ENCODE data around the gene GCH1.
"Not testable (repeated sequence)": the region's sequence is repeated elsewhere in the genome, so short reads cannot be mapped to it uniquely, and the experiment has no call there.

The GCH1 gene, protein sequence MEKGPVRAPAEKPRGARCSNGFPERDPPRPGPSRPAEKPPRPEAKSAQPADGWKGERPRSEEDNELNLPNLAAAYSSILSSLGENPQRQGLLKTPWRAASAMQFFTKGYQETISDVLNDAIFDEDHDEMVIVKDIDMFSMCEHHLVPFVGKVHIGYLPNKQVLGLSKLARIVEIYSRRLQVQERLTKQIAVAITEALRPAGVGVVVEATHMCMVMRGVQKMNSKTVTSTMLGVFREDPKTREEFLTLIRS

GRCh38 chr14:54902521-54903420 is at the start of gene GCH1:
TSS of gene GCH1 (minus strand) at chr14:54902826. CDS start at chr14:54902663, 163 bp downstream.
- DNase-seq: peak in 1 of 2 donors; percentile 30

- DNase-seq: no peak
Measured at GRCh38 chr14:54947230-54947629, 44.6 kb upstream of the GCH1 start.

- DNase-seq: no peak
Measured at GRCh38 chr14:54946500-54946899, 43.9 kb upstream of the GCH1 start.

GRCh38 chr14:54944737-54945391 is 42.2 kb upstream of the GCH1 start:
- no peak for DNase-seq

DNA sequence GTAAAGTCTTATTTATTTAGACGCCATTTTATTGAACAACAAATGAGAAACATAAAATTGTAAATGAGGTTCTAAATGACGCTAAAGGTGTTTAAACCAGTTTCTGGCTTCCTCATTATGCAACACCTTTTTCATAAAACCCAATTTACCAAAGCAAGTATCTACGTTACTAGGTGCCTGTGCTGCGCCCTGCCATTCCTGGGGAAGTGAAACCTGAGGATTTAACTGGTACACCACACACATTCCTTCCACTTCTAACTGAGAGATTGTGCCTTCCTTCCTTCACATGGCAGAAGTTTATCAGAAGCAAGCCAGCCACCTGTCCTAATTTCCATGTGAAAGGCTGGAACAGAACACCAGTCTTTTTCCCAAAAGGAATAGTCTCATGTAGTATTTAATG is 40.3 kb upstream of the GCH1 start:
- DNase-seq: no peak

DNA sequence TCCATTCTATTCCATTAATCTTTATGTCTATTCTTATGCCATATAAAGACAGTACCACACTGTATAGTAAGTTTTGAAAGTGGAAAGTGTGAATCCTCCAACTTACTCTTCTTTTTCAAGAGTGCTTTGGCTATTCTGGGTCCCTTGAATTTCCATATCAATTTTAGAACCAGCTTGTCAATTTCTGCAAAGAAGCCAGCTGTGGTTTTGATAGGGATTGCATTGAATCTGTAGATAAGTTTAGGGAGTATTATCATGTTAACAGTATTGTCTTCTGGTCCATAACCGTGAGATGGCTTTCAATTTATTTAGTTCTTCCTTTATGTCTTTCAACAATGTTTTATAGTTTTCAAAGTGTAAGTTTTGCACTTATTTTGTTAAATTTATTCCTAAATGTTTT is 34.2 kb upstream of the GCH1 start:
- DNase-seq: no peak

DNA sequence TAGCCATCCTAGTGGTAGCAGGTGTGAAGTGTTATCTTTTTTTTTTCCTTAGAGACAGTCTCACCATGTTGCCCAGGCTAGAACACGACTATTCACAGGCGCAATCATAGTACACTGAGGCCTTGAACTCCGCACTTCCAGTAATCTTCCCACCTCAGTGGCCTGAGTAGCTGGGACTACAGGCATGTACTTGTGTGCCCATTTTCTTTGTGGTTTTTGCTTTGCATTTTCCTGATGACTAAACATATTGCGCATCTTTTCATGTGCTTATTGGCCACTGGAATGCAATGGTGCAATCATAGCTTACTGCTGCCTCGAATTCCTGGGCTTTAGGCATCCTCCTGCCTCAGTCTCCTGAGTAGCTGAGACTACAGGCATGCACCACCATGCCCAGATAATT is 33.3 kb upstream of the GCH1 start:
- no peak for DNase-seq

DNA sequence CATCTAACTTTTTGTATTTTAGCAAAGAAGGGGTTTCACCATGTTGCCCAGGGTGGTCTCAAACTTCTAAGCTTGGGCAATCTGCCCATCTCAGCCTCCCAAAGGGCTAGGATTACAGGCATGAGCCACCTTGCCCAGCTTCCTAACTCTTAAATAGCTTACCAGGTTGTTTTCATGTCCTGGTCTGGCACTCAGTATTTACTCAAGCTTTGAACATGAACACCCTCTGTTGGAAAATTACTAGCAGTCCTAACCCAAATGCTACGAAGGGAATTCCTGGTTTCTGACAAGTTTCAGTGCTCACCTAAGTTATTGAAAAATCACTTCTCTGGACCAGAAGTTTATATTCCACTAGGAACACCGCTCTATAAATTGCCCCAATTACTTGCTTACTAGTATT is 32.5 kb upstream of the GCH1 start:
- no peak for DNase-seq

DNA sequence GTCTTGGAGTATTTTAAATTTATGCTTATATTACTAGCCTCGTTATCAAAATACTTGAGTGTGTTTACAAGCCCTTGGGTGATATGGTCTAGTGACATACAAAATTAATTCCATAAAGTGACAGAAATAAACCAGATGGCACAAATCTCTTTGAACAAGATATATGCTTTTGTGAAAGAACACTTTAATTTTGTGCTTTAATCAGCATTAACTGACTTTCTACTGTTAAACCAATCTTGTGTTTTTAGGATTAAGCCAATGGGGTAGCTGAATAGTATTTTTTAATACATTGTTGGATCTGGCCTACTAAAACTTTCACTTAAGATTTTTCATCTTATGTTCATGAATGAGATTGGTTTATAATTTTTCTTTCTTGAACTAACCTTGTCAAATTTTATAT is 30.4 kb upstream of the GCH1 start:
- no peak for DNase-seq

DNA sequence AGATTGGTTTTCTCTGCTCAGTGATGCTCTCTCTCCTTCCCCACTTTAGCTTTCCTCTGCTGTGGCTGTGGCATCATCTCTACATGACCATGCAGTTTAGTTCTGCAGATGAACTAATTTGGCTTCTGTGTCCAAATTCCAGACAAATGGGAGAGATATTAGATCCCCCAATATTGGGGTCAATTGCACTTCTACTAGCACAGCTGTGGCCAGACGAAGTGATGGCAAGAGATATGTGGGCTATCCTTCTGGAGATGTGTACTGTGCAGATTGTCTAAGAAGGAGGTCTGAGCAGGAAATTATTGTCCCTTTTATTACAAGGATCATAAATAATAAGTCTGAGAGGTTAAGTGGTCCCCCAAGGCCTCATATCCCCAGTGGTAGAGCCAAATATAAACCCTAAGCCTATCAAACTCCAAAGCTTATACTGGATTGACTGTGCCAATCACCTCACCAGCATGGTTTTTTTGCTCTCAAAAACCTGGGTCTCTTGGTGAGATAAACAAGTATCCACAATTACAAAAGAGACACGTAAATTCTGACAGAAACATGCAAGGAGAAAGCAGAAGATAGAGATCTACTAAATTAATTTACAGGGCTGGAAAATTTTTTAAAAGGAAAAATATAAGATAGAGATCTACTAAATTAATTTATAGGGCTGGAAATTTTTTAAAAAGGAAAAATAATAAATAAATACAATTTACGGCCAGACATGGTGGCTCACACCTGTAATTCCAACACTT is 29.1 kb upstream of the GCH1 start:
- no peak for DNase-seq

DNA sequence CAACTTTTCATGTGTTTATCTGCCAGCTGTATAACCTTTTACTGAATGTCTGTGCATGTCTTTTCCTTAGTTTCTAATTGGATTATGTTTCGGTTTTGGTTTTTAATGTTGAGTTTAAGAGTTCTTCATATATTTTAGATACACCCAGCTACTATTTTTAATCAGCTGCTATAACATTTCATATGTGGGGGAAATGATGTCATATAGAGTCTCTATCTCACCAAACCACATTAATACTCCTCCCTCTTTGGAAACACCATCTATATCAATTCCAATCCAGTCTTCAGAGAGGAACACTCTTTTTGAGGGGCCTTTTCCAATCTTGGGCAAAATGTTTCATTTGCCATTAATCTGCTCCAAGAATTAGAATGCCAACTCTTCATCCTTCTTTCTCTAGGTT is 28.5 kb upstream of the GCH1 start:
- DNase-seq: no peak

DNA sequence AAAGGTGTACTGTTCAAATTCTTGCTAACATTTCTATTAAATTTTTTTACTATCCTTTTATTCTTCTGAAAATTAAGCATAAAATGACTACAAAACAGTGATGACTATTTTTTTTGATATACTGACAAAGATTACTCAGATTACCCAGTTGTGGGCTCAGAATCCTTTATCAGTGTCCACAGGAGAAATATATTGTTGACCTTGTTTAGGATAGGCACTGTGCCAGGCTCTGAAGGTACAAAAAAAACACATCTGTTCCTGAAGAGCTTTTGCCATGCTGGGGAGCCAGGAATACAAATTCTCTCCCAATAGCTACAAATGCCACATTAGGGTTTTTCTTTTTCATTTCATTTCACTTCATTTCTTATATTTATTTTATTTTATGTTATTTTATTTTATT is 26.9 kb upstream of the GCH1 start:
- no peak for DNase-seq

DNA sequence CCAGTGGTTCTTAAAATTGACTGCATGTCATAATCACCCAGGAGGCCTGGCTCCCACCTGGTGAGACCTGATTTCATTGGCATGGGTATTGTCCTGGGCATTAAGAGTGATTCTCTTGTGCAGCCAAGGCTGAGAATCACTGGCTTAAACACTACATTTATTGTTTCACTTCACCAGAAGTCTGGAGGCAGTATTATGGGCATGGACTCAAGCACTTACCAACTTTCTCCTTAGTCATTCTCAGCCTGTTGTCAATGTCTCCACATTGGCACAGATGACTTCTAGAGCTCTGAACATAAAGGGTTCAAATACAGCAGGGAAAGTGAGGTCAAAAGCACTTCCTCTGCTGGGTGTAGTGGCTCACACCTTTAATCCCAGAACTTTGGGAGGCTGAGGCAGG is 25.6 kb upstream of the GCH1 start:
- no peak for DNase-seq

DNA sequence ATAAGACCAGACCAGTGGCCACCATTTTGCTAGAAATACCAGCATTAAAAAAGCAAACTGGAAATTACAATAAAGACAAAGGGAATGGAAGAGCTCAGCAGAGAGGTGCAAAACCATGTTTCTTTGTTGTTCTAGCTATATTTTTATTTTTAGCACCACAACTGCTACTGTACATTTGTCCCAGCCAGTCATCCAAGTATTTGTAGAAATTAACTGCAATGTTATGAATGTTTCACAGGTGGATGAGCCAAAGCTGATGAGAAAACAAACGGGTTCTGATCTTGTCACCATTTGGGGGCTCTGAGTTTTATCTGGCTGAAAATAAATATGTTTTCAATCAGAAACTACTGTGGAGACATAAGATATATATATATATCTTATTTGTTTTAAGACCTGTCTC is 24.9 kb upstream of the GCH1 start:
- no peak for DNase-seq

DNA sequence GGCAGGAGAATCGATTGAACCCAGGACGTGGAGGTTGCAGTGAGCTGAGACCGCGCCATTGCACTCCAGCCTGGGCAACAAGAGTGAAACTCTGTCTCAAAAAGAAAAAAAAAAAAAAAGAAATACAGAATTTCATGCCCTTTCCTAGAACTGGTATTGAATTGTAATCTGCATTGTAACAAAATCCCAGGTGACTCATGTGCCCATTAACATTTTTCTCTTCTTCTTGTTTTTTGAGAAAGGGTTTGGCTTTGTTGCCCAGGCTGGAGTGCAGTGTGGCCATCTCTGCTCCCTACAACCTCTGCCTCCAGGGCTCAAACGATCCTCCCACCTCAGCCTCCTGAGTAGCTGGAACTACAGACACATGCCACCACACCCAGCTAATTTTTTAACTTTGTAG is 23.9 kb upstream of the GCH1 start:
- DNase-seq: not testable (repeated sequence)

DNA sequence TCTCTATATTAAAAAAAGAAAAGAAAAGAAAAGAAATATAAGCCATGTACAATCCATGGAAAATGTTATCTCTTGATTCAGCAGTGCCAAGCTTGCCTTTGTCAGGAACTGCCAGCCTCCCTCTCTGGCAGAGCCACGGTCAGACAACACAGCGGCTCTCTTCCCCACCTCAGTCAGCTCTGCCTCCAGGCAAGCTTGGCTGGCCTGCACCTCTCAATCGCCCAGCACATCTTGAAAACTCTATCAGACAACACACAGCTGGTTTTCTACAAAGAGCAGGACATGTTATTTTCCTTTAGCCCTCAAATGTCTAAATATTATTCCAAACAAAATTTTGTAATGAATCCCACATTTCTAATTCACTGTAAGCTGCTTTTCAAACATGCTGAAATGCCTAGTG is 20.0 kb upstream of the GCH1 start:
- no peak for DNase-seq

- no peak for DNase-seq
Measured at GRCh38 chr14:54920052-54920451, 17.4 kb upstream of the GCH1 start.

DNA sequence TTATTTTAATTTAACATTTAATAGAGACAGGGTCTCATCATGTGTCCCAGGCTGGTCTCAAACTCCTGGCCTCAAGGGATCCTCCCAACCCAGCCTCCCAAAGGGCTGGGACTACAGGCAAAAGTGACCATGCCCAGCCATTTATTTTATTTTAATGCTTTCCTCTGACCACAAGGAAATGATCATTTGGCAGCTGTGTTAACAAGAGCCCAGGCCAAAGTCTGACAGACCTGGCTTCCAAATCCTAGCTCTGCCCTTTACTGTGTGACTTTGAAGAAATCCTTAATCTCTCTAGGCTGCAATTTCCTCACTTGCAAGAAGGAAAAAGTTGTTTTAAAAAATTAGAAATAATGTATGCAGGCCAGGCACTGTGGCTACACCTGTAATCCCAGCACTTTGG is 16.7 kb upstream of the GCH1 start:
- no peak for DNase-seq

DNA sequence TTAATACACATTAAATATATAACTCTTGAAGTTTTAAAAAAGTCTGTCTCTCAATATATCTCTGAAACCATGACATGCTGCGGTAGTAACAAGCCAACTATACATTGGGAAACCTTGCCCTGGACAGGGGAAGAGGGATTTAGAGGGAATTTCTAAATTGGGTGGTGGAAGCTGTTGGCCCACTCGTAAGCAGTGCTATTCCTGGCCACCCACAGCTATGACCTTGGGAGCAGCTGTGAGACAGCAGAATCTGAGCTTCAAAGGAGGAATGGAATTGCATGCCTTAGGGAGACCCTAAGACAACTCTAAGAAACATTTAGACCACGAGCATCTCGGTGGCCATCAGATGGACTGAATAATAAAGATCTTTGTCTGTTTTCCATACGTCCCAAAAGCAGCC is 15.8 kb upstream of the GCH1 start:
- no peak for DNase-seq

DNA sequence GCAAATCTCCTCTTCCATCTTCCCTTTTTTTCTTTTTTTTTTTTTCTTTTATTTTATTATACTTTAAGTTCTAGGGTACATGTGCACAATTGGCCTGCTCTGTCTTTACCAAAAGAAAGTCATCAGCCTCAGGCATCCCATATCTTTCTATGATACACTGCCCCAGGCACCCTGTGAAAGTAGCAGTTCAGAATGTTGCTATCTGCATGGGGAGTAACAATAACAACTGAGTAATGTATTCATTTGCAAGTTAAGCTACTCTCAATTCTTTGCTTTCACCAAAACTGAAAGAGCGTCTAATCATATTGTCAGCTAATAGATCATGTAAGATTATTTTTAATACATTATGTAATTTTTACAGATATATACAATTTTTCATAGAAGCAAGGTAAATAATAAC is 13.5 kb upstream of the GCH1 start:
- no peak for DNase-seq

DNA sequence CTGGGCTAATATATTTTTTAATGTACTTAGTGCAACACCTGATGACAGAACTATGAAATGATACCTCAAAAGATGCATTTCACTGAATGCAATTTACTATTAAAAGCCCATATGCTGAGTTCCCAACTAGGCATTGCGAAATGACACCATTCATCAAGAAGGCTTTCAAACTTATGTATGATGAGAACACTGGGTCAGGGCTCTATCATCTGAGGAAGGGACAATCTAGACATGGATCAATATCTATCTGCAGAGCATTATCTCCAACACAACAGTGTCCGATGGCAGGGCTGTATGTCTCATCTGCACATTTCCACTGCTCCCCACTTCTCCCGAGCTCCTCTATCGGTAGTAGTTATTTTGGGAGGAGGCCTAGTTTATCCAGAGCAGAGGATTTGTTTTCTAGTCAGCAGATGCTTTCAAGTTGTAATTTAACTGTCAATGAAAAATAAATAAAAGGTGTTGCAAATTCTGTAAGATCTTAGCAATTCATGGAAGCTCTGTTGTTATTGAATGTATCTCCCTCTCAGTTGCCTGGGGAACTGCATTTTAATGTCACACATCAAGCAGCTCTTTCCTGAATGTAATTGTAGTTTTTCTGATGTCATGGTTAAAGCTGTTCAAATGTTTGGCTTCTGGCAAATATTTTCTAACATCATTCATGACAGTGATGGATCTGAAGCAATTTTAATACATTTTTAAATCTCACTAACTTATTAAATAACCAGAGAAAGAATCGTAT is 7.4 kb upstream of the GCH1 start:
- no peak for DNase-seq

GRCh38 chr14:54908973-54909372 is 6.3 kb upstream of the GCH1 start:
- not testable (repeated sequence) for DNase-seq

Data from hippocampal formation (tissue), 2 donors.